ENCODE data around the gene MUC5B.

MUC5B gene

DNA sequence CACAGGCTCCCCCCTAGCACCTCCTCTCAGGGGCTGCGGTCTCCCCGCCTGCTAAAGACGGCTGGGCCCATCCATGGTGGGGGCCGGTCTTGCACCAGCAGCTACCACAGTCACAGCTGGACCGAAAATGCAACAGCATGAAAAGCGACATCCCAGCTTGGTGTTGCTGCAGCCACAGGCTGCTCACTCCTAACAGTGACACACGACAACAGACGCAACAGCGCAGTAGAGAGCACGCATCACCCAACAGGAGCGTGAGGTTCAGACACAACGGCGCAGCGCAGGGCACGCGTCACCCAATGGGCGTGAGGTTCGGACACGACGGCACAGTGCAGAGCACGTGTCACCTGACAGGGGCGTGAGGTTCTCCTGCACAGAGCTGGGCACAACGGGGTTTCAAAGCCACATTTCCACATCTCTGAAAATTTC, 62.5 kb downstream of the MUC5B start:
- H3K4me3 ChIP-seq (replicated peaks; ENCODE audit: low read depth, low read length): no peak overlapping the region
- TF ChIP-seq CTCF (IDR thresholded peaks at IDR 0.05; ENCODE audit: low read length, missing control alignments): no peak
- DNase-seq (ENCODE audit: low read depth): no peak

DNA sequence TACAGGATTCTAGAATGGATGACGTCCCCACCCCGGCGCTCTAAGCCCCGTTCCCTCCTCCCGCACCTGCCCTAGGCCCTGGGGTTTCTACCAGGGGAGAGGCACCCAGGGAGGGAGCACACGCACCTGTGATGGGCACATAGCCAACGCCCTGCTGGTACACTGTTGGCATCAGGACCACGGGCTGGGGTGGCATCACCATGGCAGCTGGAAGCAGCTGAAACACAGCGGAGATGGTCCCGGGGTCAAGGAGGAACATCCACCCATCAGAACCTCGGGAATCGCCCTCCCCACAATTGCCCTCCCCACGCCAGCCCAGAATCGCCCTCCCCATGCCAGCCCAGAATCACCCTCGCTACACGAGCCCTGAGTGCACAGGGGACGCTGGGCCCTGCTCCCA, 63.0 kb downstream of the MUC5B start:
- no peak for TF ChIP-seq CTCF (IDR thresholded peaks at IDR 0.05; ENCODE audit: low read length, missing control alignments)
- no peak for DNase-seq (ENCODE audit: low read depth)
- no peak overlapping the region for H3K4me3 ChIP-seq (replicated peaks; ENCODE audit: low read depth, low read length)

- H3K4me3 ChIP-seq (replicated peaks; ENCODE audit: low read depth, low read length): no peak overlapping the region
- DNase-seq (ENCODE audit: low read depth): no peak
- TF ChIP-seq CTCF (IDR thresholded peaks at IDR 0.05; ENCODE audit: low read length, missing control alignments): no peak
Measured at GRCh38 chr11:1287928-1288327, 65.1 kb downstream of the MUC5B start.

GRCh38 chr11:1288426-1289151, 65.7 kb downstream of the MUC5B start:
- TF ChIP-seq CTCF (IDR thresholded peaks at IDR 0.05; ENCODE audit: low read length, missing control alignments): no peak
- H3K4me3 ChIP-seq (replicated peaks; ENCODE audit: low read depth, low read length): no peak overlapping the region
- DNase-seq (ENCODE audit: low read depth): no peak

- no peak for DNase-seq (ENCODE audit: low read depth)
- H3K4me3 ChIP-seq (replicated peaks; ENCODE audit: low read depth, low read length): no peak overlapping the region
- TF ChIP-seq CTCF (IDR thresholded peaks at IDR 0.05; ENCODE audit: low read length, missing control alignments): no peak
Measured at GRCh38 chr11:1289211-1289935, 66.5 kb downstream of the MUC5B start.

DNA sequence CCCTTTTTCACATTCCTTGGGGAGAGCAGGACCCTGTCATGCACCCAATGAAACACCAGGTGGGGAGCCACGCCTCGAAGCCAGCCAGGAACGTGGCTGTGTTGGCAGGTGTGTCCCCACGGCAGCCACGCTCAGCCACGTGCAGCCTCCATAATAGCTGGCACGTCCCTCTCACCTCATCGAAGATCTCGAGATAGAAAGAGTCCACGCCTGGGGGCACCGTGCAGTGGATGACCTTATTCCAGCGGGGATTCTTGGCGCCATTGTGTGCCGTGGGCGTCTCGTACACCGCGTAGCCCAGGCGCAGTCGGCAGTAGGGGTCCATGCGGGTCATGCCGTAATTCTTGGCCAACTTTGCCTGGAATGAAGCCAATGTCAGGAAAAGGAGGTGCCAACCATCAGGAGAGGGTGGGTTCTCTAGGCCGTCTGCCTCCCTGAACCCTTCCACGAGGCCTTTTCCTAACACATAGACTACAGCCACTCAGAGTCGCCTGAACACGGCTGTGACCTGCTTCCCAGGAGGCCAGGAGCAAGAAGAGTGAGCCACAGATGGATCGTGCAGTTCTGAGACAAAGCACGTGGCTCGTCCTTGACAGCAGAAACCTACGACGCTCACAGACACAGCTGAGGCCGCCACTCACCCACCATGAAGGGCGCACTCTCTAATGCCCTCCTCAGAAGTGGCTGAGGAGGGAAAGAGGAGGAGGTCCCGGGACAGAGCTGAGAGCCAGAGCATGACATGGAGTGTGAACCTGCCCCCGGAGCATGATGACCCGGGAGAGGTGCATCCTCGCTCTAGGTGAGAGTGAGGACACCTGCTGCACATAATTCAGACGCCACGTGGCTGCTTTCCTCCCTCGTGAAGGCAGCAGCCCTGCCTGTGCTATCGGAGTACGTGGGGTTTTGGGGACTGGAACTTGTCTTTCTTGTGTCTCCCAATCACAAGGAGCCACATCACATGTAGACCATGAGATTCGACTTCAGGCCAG, 67.5 kb downstream of the MUC5B start:
- TF ChIP-seq CTCF (IDR thresholded peaks at IDR 0.05; ENCODE audit: low read length, missing control alignments): no peak
- no peak overlapping the region for H3K4me3 ChIP-seq (replicated peaks; ENCODE audit: low read depth, low read length)
- DNase-seq (ENCODE audit: low read depth): no peak

All from fibroblast of pulmonary artery (primary cell).